Activated naive CD4-positive, alpha-beta T cell treated with anti-CD3 and anti-CD28 coated beads for 36 hours (primary cell): Measurements from ENCODE around the gene SUPT3H. TPM values are rescaled to one million over a fixed set of nuclear protein-coding genes. Genes with fewer than 3 reads are reported as not detected.
"Not testable (repeated sequence)": the region's sequence is repeated elsewhere in the genome, so short reads cannot be mapped to it uniquely, and the experiment has no call there.

Experiments
- CTCF ChIA-PET: fragments of 350-600 bp; sonication (Branson Sonifier 250); formaldehyde crosslinking; loops from one replicate; lab custom pipeline; 2021; ENCODE audit warnings: antibody characterized with exemption; lab: Charles Lee
- DNase-seq: peaks from one replicate; pipeline ENCODE4 v3.0.0-alpha.2; 2020
- H3K27ac Mint-ChIP-seq: one replicate; pipeline ENCODE4 v1.8.0; 2021; ENCODE audit warnings: mild to moderate bottlenecking, mixed read lengths
- H3K27me3 Mint-ChIP-seq: one replicate; pipeline ENCODE4 v1.8.0; 2021; ENCODE audit warnings: low read depth, mixed read lengths
- H3K36me3 Mint-ChIP-seq: one replicate; pipeline ENCODE4 v1.8.0; 2021; ENCODE audit warnings: low read depth, mixed read lengths
- H3K4me1 Mint-ChIP-seq: one replicate; pipeline ENCODE4 v1.8.0; 2021; ENCODE audit warnings: low read depth, mixed read lengths
- H3K4me3 Mint-ChIP-seq: one replicate; pipeline ENCODE4 v1.8.0; 2021; ENCODE audit warnings: mild to moderate bottlenecking, moderate library complexity, mixed read lengths
- H3K9me3 Mint-ChIP-seq: one replicate; pipeline ENCODE4 v1.8.0; 2021; ENCODE audit warnings: mixed read lengths
- intact Hi-C: fragments of 100-400 bp; cut with micrococcal nuclease; formaldehyde crosslinking; loops from one replicate; pipeline ENCODE4 v1.15.1; 2023
- total RNA-seq, 2 experiments: library from RNA; stranded (reverse); gene quantifications; one replicate each; pipeline ENCODE4 v1.2.3, GENCODE V29; 2021

SUPT3H gene
- total RNA-seq, 2 experiments from 2014 or later: 15.7 to 17.9 TPM

DNA sequence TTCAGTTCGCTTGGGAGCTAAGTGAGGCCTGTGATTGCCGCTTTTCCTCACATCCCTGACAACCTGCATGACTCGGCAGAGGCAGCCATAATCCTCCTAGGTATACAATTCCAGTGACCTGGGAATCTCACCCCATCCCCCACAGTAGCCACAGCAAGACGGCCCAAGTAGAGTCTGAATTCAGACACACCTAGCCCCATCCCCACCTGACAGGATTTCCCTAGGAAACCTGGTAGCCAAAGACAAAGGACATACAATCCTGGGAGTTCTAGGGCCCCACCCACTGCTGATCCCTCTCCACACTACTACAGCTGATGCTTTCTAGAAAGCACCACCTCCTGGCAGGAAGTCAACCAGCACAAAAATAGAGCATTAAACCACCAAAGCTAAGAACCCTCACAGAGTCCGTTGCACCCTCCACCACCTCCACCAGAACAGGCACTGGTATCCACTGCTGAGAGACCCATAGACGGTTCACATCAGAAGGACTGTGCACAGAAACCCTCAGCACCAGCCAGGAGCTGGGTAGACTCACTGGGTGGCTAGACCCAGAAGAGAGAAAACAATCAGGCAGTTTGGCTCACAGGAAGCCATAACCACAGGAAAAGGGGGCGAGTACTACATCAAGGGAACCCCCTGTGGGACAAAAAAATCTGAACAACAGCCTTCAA, 67.5 kb downstream of the SUPT3H start:
- intact Hi-C loops: no loop called here
- peaks cover 39% of the 10 kb centered on the region for H3K36me3 Mint-ChIP-seq
- H3K4me3 Mint-ChIP-seq: no peak overlapping the region
- peaks cover 58% of the 10 kb centered on the region for H3K4me1 Mint-ChIP-seq
- peak; percentile 48 for DNase-seq
- peak overlapping the region; percentile 75 for H3K27ac Mint-ChIP-seq
- peaks cover 25% of the 10 kb centered on the region for H3K9me3 Mint-ChIP-seq
- CTCF ChIA-PET: no interaction called here
- no peaks in the 10 kb centered on the region for H3K27me3 Mint-ChIP-seq

DNA sequence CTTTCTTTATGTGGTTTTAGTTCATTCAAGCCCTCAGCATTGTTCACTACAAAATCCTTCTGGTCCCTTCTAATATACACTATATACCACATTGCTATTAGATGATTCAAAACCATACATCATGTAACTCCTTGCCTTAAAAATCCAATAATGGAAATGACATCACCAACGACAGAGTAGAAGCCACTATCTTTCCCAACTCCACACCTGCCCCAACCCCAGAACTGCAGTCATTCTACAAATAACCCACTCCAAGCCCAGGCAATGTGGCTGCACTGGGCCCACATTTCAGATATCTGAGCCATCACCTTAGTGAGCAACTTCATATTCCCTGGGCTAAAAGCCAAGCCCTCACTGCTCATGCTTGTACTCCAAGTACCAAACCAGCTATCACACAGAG, 72.2 kb downstream of the SUPT3H start:
- peaks cover 32% of the 10 kb centered on the region for H3K36me3 Mint-ChIP-seq
- H3K9me3 Mint-ChIP-seq: peaks cover 23% of the 10 kb centered on the region
- H3K27me3 Mint-ChIP-seq: no peaks in the 10 kb centered on the region
- no peak overlapping the region for H3K4me3 Mint-ChIP-seq
- intact Hi-C loops: no loop called here
- H3K4me1 Mint-ChIP-seq: peaks cover 35% of the 10 kb centered on the region
- CTCF ChIA-PET: no interaction called here
- no peak for DNase-seq
- H3K27ac Mint-ChIP-seq: no peak overlapping the region

DNA sequence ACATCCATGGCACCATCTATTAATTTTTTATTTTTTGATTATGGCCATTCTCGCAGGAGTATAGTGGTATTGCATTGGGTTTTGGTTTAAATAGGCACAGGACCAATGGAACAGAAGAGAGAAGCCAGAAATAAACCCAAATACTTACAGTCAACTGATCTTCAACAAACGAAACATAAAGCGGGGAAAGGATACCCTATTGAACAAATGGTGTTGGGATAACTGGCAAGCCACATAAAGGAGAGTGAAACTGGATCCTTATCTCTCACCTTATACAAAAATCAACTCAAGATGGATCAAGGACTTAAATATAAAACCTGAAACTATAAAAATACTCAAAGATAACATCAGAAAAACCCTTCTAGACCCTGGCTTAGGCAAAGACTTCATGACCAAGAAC, 74.9 kb downstream of the SUPT3H start:
- Mint-ChIP-seq H3K27ac (no peak overlapping the region), H3K4me3 (no peak overlapping the region), H3K36me3 (peaks cover 22% of the 10 kb centered on the region), H3K4me1 (peaks cover 21% of the 10 kb centered on the region), H3K27me3 (no peaks in the 10 kb centered on the region), H3K9me3 (peaks cover 18% of the 10 kb centered on the region)
- DNase-seq: no peak
- intact Hi-C loops: no loop called here
- CTCF ChIA-PET: no interaction called here

DNA sequence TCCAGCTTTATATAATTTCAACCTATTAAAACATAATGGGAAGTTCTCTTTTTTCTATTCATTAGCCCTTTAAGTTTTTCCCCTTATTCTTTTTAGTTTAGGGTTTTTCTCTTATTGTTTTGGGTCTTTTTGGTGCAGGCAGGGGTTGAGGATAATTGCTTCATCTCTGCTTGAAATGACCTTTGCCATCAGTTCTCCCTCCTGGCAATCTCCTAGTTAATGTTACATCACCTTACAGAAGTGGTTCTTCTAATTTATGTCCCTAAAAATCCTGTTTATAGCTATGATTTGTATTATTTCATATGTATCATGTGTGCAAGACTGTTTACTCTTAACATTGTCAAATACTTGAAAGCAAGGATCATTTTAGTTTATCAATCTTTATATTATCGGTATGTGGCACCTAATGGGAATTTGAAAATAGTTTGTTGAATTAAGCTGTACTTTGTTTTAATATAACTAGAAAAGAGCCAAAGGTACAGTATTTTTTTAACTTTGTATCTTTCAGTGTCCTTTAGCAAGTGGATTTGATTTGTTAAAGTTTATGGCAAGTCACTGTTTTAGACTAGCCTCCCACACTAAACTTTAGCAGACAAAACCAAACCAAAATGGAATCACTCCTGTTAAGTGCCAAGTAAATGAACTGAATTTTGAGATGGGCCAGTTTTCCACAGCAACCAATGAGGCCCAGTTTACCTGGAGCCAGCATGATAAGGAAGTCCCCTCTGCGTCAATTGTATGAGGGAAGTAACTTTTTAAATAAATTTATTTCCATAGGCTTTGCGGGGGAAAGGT, 76.2 kb downstream of the SUPT3H start:
- intact Hi-C loops: no loop called here
- peaks cover 23% of the 10 kb centered on the region for H3K4me1 Mint-ChIP-seq
- no peak overlapping the region for H3K4me3 Mint-ChIP-seq

DNA sequence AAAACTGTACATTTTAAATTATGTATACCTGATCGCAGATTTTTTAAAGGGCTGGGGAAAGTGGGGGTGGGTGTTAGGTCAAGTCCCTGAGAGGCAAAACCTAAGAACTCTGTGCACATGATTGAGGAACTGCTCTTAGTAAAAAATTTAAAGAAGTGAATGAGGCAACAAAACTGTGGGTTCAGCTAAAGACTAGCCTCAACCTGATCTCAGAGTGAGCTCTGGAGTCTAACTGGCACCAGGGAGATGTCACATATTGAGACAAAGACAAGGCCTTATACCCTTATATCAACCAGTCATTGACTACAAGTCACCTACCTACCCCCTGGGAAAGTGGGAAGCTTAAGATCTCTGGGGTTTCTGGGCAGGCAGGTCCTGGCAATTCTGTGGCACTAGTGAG, 77.0 kb downstream of the SUPT3H start:
- no peaks in the 10 kb centered on the region for H3K27me3 Mint-ChIP-seq
- H3K36me3 Mint-ChIP-seq: peaks cover 6% of the 10 kb centered on the region
- H3K9me3 Mint-ChIP-seq: peaks cover 6% of the 10 kb centered on the region
- peaks cover 19% of the 10 kb centered on the region for H3K4me1 Mint-ChIP-seq
- CTCF ChIA-PET: no interaction called here
- no peak for DNase-seq
- no peak overlapping the region for H3K4me3 Mint-ChIP-seq
- no peak overlapping the region for H3K27ac Mint-ChIP-seq
- intact Hi-C loops: no loop called here

More for the DNA sequence above, 76.2 kb downstream of the SUPT3H start:
- Mint-ChIP-seq H3K36me3 (peaks cover 13% of the 10 kb centered on the region), H3K27ac (no peak overlapping the region), H3K27me3 (no peaks in the 10 kb centered on the region), H3K9me3 (peaks cover 14% of the 10 kb centered on the region)
- no peak for DNase-seq
- CTCF ChIA-PET: interaction anchor here (0.7 kb wide), 1 partner anchor 51 kb away, joined by 4 read pairs; no protein-coding TSS in a partner anchor

DNA sequence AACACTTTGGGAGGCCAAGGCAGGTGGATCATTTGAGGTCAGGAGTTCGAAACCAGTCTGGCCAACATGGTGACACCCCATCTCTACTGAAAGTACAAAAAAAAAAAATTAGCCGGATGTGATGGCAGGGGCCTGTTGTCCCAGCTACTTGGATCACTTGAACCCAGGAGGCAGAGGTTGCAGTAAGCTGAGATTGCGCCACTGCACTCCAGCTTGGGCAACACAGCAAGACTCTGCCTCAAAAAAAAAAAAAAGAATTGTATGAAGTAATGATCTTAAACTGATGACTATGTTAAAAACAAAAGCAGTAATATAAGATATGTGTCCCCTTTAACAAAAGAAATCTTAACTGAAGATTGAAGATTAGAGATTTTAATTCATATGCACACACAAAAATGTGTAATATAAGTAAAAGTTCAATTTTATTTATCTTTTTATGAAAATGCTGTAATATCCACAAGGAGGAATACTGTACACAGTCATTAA, 78.6 kb downstream of the SUPT3H start:
- no peaks in the 10 kb centered on the region for H3K27me3 Mint-ChIP-seq
- no peak overlapping the region for H3K4me3 Mint-ChIP-seq
- H3K9me3 Mint-ChIP-seq: peaks cover 6% of the 10 kb centered on the region
- CTCF ChIA-PET: no interaction called here
- DNase-seq: no peak
- peaks cover 20% of the 10 kb centered on the region for H3K4me1 Mint-ChIP-seq
- no peak overlapping the region for H3K27ac Mint-ChIP-seq
- peaks cover 6% of the 10 kb centered on the region for H3K36me3 Mint-ChIP-seq
- intact Hi-C loops: loop anchor here (10.0 kb wide), 1 partner anchor 416 kb away; no protein-coding TSS in a partner anchor

DNA sequence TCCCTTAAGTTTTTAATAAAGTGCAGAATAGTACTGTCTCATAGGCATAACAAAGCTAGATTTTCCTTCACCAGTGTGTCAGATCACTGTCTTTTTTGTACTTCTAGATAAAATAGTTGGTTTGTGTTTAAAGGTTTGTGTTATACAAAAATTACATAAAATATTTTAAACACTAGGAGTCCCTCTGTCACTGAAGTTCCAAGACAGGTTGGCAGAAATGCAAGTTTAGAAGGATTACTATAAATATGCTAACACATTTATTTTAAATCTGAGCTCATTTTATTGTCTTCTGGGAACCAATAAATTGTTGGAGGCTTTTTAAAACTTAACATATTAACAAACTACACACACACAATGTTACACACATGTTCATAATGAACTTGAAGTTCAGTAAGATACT, 80.4 kb downstream of the SUPT3H start:
- H3K36me3 Mint-ChIP-seq: no peaks in the 10 kb centered on the region
- H3K27ac Mint-ChIP-seq: no peak overlapping the region
- no peaks in the 10 kb centered on the region for H3K27me3 Mint-ChIP-seq
- no peak overlapping the region for H3K4me3 Mint-ChIP-seq
- intact Hi-C loops: loop anchor here (2.0 to 10.0 kb wide), 2 partner anchors 123 to 417 kb away; no protein-coding TSS in a partner anchor
- H3K9me3 Mint-ChIP-seq: no peaks in the 10 kb centered on the region
- no peak for DNase-seq
- peaks cover 35% of the 10 kb centered on the region for H3K4me1 Mint-ChIP-seq
- CTCF ChIA-PET: no interaction called here

DNA sequence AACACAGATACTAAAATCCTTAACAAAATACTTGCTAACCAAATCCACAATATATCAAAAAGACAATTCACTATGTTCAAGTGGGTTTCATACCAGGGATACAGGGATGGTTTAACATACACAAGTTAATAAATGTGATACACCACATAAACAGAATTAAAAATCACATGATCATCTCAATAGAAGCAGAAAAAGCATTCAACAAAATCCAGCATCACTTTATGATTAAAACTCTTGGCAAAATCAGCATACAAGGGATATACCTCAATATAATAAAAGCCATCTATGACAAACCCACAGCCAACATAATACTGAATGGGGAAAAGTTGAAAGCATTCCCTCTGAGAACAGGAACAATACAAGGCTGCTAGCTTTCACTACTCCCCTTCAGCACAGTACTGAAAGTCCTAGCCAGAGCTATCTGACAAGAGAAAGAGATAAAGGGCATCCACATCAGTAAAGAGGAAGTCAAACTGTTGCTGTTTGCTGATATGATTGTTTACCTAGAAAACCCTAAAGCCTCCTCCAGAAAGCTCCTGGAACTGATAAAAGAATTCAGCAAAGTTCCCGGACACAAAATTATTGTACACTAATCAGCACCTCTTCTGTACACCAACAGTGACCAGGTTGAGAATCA, 83.6 kb downstream of the SUPT3H start:
- intact Hi-C loops: loop anchor here (10.0 kb wide), 1 partner anchor 421 kb away; no protein-coding TSS in a partner anchor
- H3K9me3 Mint-ChIP-seq, H3K27me3 Mint-ChIP-seq, DNase-seq, H3K36me3 Mint-ChIP-seq, H3K4me3 Mint-ChIP-seq, H3K27ac Mint-ChIP-seq: not testable (repeated sequence)
- CTCF ChIA-PET: interaction anchor here (0.7 kb wide), 1 partner anchor 122 kb away, joined by 3 read pairs; no protein-coding TSS in a partner anchor
- H3K4me1 Mint-ChIP-seq: peaks cover 30% of the 10 kb centered on the region

DNA sequence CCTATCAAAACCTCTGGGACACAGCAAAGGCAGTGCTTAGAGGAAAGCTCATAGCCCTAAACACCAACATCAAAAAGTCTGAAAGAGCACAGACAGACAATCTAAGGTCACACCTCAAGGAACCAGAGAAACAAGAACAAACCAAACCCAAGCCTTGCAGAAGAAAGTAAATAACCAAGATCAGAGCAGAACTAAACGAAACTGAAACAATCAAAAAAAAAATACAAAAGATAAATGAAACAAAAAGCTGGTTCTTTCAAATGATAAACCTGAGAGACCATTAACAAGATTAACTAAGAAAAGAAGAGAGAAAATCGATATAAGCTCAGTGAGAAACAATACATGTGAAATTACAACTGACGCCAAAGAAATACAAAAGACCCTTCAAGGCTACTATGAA, 84.4 kb downstream of the SUPT3H start:
- Mint-ChIP-seq H3K4me1 (peaks cover 30% of the 10 kb centered on the region), H3K36me3 (peaks cover 2% of the 10 kb centered on the region), H3K27ac (peak overlapping the region; percentile 26), H3K4me3 (peak overlapping the region; percentile 3), H3K9me3 (peaks cover 2% of the 10 kb centered on the region), H3K27me3 (no peaks in the 10 kb centered on the region)
- CTCF ChIA-PET: interaction anchor here (0.7 kb wide), 1 partner anchor 123 kb away, joined by 3 read pairs; no protein-coding TSS in a partner anchor
- intact Hi-C loops: loop anchor here (10.0 kb wide), 1 partner anchor 421 kb away; no protein-coding TSS in a partner anchor
- no peak for DNase-seq

DNA sequence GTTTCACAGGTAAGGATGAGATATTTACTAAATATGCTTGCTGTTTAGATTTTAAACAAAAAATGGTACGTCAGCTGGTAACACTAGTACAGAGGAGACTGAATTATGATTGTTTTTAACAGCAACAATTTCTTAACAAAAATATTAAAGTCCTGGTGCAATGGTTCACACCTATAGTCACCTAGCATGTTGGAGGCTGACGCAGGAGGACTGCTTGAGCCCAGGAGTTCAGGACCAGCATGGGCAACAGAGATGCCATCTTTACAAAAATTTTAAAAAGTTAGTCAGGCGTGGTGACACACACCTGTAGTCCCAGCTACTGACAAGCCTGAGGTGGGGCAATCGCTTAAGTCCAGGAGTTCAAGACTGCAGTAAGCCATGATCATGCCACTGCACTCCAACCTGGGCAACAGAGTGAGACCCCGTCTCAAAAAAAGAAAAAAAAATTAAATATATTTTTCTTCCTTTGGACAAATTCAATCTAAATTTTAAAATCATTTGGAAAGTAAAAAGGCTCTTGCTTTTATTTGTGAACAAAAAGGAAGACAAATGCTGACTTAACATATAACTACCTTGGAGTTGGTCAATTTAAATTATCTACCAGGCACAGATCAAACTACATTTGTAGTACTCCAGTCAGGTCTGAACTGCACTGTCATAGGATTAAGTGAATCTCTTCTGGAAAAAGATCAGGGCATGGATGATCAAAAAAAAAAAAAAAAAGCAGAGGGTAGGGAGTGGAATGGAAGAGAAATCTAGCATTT, 87.8 kb downstream of the SUPT3H start:
- no peak overlapping the region for H3K27ac Mint-ChIP-seq
- peaks cover 8% of the 10 kb centered on the region for H3K36me3 Mint-ChIP-seq
- H3K4me1 Mint-ChIP-seq: peaks cover 28% of the 10 kb centered on the region
- H3K27me3 Mint-ChIP-seq: no peaks in the 10 kb centered on the region
- no peak for DNase-seq
- peaks cover 6% of the 10 kb centered on the region for H3K9me3 Mint-ChIP-seq
- CTCF ChIA-PET: no interaction called here
- no peak overlapping the region for H3K4me3 Mint-ChIP-seq
- intact Hi-C loops: loop anchor here (10.0 kb wide), 1 partner anchor 425 kb away; no protein-coding TSS in a partner anchor

DNA sequence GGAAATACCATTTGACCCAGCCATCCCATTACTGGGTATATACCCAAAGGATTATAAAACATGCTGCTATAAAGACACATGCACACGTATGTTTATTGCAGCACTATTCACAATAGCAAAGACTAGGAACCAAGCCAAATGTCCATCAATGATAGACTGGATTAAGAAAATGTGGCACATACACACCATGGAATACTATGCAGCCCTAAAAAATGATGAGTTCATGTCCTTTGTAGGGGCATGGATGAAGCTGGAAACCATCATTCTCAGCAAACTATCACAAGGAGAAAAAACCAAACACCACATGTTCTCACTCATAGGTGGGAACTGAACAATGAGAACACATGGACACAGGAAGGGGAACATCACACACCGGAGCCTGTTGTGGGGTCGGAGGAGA, 91.0 kb downstream of the SUPT3H start:
- CTCF ChIA-PET, H3K4me1 Mint-ChIP-seq, H3K4me3 Mint-ChIP-seq, H3K9me3 Mint-ChIP-seq, DNase-seq, intact Hi-C loops, H3K27ac Mint-ChIP-seq, H3K27me3 Mint-ChIP-seq: not testable (repeated sequence)
- peaks cover 15% of the 10 kb centered on the region for H3K36me3 Mint-ChIP-seq
